Measurements from ENCODE around the gene EIF2D.
"Not testable (repeated sequence)": the region's sequence is repeated elsewhere in the genome, so short reads cannot be mapped to it uniquely, and the experiment has no call there.

Gene EIF2D

DNA sequence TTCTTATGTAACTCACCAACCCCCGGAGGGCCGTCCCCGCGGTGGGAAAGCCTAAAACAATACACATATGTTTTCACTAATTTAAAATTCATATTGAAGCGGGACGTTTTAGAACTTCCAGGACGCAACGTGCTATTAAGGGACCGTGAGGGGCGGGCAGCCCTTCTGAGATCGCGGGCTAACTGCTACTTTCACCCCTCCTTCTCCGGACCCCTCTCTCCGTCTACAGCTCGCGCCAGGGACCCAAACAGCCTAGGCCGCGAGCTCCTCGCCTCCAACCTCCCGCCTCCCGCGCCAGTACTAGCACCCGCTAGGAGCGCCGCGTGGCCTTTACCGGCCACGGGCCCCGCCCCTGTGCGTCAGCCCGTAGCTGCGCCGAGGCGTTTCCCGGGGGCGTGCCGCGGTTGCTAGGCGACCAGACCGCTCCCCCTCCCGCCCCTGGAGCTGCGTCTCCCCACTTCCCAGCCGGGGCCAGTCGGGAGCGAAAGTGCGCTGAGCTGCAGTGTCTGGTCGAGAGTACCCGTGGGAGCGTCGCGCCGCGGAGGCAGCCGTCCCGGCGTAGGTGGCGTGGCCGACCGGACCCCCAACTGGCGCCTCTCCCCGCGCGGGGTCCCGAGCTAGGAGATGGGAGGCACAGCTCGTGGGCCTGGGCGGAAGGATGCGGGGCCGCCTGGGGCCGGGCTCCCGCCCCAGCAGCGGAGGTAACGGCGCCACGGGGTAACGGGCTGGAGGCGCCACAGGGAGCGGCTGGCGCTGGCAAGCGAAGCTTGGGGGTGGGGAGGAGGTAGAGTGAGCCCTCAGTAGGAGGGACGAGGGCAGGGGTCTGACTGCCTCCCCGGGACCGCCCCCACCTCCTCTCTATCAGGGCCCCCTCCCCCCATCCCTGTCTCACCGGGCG, 23.1 kb upstream of the EIF2D start, which contains the start of gene DYRK3:
DYRK3 (plus strand) TSS at position 457 of the 898 bp plus-strand sequence; CDS start at position 625, 168 bp downstream.
- peak; percentile 91 for DNase-seq

DNA sequence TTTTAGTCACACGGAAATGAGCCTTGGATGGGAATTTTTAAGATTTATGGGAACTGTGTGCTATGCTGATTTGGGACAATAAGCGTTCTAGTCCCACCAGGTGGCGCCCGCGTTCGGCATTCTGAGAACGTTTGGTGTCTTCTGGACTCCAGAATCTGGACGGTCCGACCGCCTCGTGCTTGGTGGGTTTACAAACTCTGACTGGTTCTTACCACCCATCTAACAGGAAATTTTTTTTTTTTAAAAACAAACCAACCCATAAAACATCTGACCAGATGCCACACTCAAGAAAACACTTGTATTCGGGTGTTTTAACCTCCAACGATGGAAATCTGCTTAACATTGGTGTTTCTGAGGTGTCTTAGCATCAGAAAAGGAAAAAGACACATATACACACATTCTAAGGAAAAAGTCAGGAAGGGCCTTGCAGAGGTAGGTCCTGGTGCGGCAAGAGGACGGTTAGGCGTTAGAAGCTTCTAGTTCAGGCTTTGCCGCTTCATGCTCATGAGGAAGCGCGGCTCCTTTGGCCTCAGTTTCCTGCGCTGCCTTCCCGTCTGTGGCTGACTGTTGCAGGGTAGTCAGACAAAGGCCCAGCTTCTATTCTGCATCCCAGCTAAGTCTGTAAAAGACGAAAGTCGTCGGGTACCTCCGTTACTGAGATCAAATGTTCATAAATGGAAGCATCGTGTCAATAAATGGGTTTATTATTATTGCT, 22.3 kb upstream of the EIF2D start:
- DNase-seq, result peak; percentile 72

DNA sequence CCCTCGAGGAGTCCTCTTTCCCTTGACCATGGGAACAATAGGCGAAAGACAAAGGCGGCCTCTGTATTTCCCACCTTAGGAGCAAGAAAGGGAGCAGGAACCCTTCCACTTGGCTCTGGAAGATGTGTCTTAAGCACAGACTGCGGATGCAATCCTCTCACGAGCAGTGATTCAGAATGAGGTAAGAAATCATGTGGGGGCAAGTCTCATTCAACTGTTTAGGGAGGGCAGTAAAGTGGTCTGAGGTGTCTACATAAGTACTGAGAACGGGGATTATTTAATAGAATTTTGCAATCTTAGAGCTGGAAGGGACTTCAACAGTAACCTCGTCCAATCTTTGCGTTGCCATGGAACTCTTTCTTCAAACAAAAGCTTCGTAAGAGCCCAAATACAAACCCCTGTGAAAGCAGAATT, 21.4 kb upstream of the EIF2D start:
- no peak for DNase-seq

DNA sequence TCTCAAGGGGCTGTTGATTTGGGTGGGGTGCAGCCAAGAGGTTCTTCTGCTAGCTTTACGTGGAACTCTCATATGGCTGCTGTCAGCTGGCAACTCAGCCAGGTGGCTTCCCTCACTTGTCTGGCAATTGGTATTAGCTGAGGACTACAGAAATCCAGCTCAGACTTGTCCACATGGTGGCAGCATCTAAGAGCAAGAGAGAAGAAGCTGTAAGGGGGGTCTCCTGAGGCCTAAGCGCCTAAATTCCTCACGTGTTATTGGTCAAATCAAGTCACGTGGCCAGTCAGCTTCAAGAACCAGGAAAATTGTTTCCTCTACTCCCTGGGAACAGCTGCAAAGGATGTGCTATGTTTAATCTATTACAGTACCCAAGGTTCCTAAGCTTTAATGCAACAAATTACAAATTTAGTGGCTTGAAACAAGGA, 18.8 kb upstream of the EIF2D start:
- peak; percentile 58 for DNase-seq

DNA sequence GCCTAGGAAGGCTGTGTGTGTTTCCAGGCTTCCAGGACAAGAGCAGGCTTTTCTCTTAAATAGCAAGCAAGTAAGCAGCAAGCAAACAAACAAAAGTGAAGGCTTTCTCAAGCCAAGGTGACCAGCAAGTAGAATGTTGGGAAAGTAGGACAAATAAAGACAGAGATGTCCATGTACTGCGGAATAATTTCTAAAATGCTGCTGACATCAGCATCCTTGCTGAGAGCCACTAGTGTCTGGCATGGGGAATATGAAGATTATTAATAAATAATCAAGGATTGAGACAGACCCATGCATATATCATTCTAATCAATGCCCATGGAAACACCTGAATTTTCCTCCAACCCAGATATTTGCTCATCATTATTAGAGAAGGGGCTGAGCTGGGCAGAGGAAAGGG, 16.7 kb upstream of the EIF2D start:
- no peak for DNase-seq

DNA sequence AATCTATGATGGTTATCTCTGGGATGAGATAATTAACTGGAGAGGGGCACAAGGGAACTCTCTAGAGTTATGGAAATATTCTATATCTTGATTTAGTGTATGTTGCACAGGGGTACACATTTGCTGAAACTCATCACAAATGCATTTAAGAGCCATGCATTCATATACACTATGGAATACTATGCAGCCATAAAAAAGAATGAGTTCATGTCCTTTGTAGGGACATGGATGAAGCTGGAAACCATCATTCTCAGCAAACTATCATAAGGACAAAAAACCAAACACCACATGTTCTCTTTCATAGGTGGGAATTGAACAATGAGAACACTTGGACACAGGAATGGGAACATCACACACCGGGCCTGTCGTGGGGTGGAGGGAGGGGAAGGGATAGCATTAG, 14.1 kb upstream of the EIF2D start:
- DNase-seq, result not testable (repeated sequence)

DNA sequence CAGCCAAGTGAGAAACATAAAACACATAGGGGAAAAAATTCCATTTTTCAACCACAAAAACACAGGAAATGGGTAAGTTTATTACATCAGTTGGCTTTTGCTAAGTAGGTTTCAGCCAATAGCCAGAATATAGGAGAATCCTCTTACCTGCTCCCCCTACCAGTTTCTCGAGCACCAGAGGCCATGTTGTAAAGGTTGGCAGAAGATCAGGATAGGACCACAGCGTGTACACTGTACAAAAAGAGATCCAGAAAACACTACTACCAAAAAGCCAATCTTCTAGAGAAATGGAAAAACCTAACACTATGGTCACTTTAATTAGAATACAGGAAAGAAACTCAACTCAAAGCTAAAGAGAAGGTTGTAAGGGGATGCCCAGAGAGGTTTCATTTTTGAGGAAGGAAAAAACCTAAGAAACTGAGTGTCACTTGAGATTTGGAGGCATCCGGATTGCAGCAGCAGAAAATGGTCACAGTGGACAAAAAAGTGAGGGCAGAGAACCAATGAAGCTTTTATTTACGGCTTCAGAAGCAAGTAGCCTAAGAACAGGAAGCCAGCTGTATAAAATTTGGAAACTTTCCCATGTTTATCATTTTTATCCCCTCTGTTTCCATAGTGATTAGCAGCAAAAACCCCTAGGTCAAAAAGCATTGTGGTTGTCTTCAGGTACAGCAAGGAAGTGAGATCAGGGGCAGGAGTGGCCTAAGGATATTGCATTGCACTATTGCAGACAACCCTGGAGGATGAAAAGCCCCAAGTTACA, 2.9 kb downstream of the EIF2D start:
- DNase-seq, result no peak

DNA sequence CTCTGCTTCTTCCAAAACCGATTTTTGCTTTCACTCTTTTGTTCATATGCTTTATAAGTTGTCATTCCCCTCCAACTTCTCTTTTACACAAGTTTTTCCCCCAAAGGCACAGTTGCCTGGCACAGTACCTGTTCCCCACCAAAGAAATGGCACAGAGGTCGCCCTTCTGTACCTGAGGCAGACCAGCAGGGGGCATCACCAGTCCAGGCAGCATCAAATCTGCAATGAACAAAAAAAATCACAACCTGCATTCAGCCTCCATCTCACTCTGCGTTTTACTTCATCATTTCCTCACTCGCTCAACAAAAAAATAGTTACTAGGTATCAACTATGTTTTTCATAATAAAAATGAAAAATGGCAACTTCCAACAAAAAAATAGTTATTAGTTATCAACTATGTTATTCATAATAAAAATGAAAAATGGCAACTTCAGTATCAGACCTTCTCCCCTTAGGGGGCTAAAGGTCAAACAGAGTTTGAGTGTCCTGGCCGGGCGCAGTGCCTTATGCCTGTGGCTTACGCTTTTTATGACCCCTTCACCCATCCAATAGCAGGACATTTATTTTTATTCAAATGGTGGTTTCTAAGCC, 4.1 kb downstream of the EIF2D start:
- no peak for DNase-seq

DNA sequence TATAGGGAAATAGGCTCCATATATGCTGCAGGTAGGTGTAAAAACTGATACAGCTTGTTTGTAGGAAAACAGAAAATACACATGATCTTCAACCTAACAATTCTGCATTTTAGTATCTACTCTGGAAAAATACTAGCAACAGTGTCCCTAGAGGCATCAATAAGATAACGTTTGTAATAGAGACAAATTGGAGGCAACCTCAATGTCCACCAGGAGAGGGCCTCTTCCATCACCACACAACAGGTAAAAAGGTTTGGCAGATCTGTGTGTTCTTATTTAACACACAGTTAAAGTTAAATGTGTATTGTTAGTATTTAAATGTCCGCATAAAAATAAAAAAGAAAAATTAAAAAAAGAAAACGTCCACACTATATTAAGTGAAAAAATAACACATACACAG, 5.4 kb downstream of the EIF2D start:
- DNase-seq, result no peak

DNA sequence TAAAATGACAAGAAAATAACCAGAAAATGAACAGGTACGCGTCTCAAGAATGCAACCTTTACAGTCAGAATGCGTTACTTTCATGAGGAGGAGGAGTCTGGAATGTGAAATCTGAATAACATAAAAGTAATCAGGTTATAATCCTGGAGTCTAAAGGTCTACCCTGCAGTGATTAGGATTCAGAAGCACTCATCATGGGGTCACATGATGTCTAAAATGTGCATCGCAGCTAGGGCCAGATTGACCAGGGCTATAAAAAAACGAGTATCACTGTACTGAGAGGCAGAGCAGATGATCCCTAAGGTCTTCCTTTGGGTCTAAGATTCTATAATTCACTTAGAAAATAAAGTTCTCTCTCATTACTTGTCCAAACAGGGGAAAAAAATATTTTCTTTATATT, 7.4 kb downstream of the EIF2D start:
- no peak for DNase-seq

DNA sequence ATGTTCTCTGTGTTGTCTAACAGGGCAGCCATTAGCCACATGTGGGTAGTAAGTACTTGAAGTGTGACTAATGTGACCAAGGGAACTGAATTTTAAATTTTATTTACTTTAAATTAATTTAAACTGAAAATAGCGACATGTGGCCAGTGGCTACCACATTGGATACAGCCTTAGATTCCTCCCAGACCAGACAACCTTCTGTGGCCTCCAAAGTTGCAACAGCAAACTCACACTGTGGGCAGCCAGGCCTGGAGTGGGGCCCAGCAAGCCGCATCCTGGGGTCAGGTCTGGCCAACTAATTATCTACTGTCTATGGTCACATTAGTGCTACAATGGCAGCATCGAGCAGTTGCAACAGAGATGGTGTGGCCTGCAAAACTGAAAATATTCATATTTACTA, 11.7 kb downstream of the EIF2D start:
- DNase-seq, result no peak

DNA sequence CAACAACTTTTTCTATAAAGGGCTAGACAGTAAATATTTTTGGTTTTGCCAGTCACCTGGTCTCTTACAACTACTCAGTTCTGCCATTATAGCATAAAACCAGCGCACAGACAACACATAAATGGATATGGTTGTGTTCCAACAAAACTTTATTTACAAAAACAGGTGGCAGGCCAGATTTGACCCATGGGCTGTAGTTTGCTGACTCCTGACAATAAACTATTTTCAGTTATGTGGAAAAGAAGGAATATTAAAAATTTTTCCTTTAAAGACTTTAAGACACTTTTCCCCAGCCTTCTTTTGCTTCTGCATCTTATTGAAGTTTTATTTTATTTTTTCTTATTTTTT, 16.0 kb downstream of the EIF2D start:
- no peak for DNase-seq

DNA sequence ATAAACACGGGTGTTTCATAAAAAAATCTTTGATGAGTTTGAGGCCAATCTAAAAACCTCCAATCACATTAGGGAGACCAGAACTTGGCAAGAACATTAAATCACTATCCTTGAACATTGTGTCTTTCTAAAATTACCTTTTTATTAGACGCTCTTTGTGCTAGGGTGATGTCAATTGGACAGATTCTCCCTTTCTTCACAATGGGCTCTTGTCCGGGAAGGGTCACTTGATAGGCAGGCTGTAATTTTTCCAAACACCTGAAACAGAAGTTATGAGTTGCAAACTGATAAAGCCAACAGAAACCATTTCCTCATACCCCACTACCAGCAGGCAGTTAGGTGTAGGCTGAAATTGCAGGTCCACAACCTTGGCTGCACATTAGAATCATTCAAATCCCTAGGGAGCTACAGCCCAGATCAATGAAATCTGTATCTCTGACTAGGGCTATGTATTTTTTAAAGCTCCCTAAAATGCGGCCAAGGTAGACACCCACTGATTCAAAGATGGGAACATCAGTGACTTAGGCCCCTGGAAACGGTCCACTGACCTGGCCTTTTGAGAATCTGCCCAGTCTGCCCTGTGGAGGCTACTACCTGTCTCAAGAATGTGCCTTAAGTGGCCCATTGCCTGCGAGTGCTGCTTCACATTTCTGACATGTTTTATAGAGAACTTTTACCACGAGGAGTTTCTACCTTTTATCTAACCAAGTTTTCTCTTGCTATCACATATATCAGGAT, 16.5 kb downstream of the EIF2D start:
- DNase-seq, result no peak

DNA sequence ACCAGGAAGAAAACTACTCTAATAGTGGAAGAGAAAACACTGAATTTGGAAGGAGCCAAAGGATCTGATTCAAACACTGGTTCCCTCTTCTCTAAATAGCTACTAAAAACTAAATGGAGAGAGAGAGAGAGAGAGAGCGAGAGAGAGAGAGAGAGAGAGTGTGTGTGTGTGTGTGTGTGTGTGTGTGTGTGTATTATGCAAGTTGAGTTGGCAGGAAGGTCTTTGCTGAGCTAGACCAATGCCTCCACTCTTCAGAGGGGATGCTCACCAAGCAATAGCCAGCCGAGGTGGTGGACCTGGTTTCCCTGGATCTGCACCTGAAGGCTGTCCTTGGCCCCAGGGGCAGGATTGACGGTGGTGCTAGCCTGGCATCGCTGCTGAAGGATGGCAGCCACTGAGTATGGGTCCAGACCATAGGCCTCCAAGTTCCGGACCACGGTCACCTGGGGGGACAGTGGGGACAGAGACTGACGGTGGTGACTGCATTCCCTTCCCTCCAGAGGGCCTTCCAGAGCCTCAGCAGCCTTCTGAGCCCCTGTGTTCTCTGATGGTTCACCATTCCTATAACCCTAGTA, 18.8 kb downstream of the EIF2D start:
- no peak for DNase-seq

DNA sequence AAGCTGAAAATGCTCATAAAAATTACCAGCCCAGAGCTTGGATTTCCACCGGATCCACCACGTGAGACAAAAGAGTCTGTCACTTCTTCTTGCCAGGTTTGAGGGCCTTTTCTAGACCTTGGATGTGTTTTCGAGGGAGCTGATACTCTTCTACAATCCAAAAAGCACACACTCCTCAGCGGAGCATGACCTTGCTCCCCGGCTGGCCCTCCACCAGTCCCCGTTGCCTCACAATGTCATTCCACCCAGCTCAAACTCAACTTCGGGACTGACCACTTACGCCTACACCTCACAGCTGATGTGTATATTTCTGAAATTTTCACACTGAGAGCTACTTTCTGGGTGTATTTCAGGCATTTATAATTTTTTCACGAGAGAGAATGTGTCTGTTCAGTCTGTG, 20.6 kb downstream of the EIF2D start:
- DNase-seq, result no peak

DNA sequence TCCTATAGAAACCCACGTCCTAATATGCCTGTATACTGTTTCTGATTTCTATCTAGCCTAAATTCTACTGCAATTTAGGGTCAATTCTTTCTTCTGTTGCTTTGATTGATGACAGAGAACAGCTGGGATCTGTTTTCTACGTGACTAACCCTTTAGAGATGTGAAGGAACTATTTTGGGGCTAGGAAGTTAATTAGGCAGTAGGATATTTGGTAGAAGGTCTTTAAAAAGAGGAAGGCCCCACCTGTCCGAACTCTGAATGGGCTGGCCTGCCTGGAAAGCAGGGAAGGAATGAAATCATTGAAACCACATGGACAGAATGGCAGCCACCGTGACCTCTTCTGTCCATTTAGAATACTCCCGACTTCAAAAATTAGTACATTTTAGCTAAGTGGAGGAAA, 21.0 kb downstream of the EIF2D start:
- no peak for DNase-seq

DNA sequence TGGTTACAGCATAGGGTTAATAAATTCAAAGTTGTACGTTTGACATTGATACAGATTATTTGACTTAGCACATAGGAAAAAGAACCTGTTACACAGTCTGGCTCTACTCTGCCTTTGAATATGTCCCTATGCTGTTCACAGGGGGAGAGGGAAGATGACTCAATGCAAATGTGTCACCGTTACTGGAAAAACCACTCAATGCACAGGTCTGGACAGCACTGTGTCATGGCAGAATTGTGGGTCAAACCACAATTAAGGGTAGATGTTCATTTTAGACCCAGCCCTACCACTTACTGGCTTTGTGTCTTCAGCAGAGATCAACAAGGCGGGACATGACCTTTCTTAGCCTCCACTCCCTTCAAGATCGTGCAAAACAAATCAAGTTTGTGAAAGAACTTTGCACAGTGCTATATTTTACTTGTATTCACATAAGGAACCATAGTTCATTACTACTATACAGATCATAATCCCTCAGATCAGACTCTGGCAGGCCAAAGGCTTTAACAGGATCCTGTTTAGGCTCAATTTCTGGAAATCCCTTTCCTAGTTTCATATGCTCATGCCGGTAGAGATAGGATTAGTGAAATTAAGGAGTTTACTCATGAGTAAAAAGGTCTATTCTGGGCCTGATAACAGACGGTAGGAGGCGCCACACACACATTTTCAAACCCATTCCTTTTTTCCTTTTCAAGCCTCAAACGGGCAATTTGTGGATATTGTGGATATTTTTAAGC, 22.1 kb downstream of the EIF2D start:
- no peak for DNase-seq

DNA sequence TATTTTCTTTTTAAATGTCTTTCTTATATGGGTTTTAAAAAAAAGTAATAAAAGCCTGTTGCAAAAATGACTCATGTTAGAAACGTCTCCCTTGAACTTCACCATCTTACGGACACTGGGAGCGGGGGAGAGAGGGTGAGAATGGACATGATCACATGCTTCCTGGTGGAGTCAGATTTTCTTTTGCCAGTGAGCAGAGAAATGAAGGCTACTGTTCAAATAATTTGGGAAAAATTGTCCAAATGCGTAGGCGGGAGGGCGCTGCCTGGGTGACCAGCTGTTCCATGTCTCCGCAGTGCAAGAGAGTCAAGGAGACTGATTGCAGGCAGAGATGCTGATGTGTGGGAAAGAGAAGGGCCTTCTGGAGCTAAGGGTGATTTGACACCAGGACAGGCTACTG, 23.1 kb downstream of the EIF2D start:
- DNase-seq, result no peak

DNA sequence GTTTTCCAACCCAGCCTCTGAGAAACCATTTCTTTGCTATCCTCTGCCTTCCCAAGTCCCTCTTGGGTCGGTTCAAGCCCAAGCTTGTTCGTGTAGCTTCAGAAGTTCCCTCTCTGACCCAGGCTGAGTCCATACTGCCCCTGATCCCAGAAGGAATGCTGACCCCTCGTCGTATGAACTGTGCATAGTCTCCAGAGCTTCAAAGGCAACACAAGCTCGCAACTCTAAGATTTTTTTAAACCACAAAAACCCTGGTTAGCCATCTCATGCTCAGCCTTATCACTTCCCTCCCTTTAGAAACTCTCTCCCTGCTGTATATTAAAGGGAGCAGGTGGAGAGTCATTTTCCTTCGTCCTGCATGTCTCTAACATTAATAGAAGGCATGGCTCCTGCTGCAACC, 23.8 kb downstream of the EIF2D start:
- DNase-seq, result no peak

DNA sequence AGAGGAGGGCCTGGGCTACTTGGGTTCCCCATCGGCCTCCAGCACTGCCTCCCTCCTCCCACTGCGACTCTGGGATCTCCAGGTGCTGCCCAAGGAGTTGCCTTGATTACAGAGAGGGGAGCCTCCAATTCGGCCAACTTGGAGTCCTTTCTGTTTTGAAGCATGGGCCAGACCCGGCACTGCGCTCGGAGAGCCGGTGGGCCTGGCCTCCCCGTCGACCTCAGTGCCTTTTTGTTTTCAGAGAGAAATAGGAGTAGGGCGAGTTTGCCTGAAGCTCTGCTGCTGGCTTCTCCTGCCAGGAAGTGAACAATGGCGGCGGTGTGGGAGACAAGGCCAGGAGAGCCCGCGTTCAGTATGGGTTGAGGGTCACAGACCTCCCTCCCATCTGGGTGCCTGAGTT, 24.4 kb downstream of the EIF2D start:
- no peak for DNase-seq
